ENCODE data around the gene GSTA1.
"Not testable (repeated sequence)": the region's sequence is repeated elsewhere in the genome, so short reads cannot be mapped to it uniquely, and the experiment has no call there.

GRCh38 chr6:52825270-52825793 lies 21.7 kb upstream of the GSTA1 start:
- TF ChIP-seq CTCF, POLR2A, POLR2AphosphoS5 (IDR thresholded peaks at IDR 0.05): not testable (repeated sequence)

All from prostate gland (tissue), 2 donors.